ENCODE results near the gene TXNRD1. TPM values are rescaled to one million over a fixed set of nuclear protein-coding genes. Genes with fewer than 3 reads are reported as not detected.

TXNRD1 gene
- total and polyA plus RNA-seq, 4 donors: 23.6 to 70.8 (median 55.7) TPM

DNA sequence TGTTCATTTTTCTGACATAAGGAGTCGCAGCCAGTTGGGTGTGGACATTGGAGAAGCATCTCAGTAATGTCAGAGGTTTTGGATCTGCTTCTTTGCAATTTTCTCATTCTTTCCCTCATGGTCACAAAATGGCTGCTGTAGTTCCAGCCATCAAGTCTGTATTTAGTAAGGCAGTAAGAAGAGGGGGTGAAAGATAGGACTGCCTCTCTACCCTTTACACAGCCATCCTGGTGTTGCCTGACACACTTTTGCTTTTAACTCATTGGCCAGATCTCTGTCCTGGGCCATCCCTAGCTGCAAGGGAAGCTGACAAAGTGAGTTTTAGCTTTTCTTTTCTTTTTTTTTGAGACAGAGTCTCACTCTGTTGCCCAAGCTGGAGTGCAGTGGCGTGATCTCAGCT is 154.1 kb downstream of the TXNRD1 start:
- Histone ChIP-seq H3K9ac (ENCODE audit: low read depth in 1 of 2, low read length in 2 of 2) (no peak overlapping the region), H3K36me3 (ENCODE audit: control insufficient read depth in 4 of 4, insufficient read depth in 3 of 4, low read depth in 1 of 4, low read length in 3 of 4) (no peaks in the 10 kb centered on the region), H3K4me1 (ENCODE audit: control insufficient read depth in 4 of 4, insufficient read depth in 4 of 4, low read length in 3 of 4) (no peaks in the 10 kb centered on the region), H3K27me3 (ENCODE audit: control insufficient read depth in 4 of 4, insufficient read depth in 4 of 4, low read length in 3 of 4) (no peaks in the 10 kb centered on the region), H3K27ac (ENCODE audit: low read depth in 1 of 2, low read length in 2 of 2) (no peak overlapping the region), H3K4me3 (ENCODE audit: low read depth in 1 of 3, low read length in 3 of 3) (peak overlapping the region in 1 of 3 donors; percentile 0), H3K9me3 (ENCODE audit: control insufficient read depth in 4 of 4, low read length in 3 of 4) (peaks cover 4 to 8% (median 6%) of the 10 kb centered on the region in 4 donors)
- no peak for TF ChIP-seq REST (IDR thresholded peaks at IDR 0.05)
- TF ChIP-seq ZBTB33 (IDR thresholded peaks at IDR 0.05): no peak
- TF ChIP-seq TAF1 (conservative IDR thresholded peaks at IDR 0.05): no peak
- TF ChIP-seq, protein P1, sequence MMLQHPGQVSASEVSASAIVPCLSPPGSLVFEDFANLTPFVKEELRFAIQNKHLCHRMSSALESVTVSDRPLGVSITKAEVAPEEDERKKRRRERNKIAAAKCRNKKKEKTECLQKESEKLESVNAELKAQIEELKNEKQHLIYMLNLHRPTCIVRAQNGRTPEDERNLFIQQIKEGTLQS (IDR thresholded peaks at IDR 0.05): no peak
- TF ChIP-seq FOXA1 (IDR thresholded peaks at IDR 0.05): no peak
- TF ChIP-seq, protein P2, sequence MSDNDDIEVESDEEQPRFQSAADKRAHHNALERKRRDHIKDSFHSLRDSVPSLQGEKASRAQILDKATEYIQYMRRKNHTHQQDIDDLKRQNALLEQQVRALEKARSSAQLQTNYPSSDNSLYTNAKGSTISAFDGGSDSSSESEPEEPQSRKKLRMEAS (IDR thresholded peaks at IDR 0.05): no peak
- TF ChIP-seq SP1 (IDR thresholded peaks at IDR 0.05): no peak
- no peak for TF ChIP-seq EGR1 (IDR thresholded peaks at IDR 0.05; ENCODE audit: low read depth in 2 of 2)
- TF ChIP-seq NR2F2 (IDR thresholded peaks at IDR 0.05): no peak
- TF ChIP-seq RAD21 (IDR thresholded peaks at IDR 0.05): no peak
- TF ChIP-seq FOXA2 (IDR thresholded peaks at IDR 0.05): no peak
- no peak for TF ChIP-seq RXRA (IDR thresholded peaks at IDR 0.05)
- TF ChIP-seq YY1 (IDR thresholded peaks at IDR 0.05): no peak
- no peak for TF ChIP-seq JUND (IDR thresholded peaks at IDR 0.05)
- no peak for TF ChIP-seq HNF4G (IDR thresholded peaks at IDR 0.05)
- TF ChIP-seq GABPA (IDR thresholded peaks at IDR 0.05 in 1 of 2, conservative IDR thresholded peaks at IDR 0.05 in 1 of 2): no peak
- TF ChIP-seq HNF4A (conservative IDR thresholded peaks at IDR 0.05): no peak
- DNase-seq (ENCODE audit: low spot score): no peak
- WGBS: 91% methylated on average over 2 of the region's 2 CpGs

GRCh38 chr12:104371043-104371870 is 155.7 kb downstream of the TXNRD1 start:
- 61% methylated on average over 15 of the region's 15 CpGs for WGBS
- no peaks in the 10 kb centered on the region for H3K36me3 ChIP-seq (ENCODE audit: control insufficient read depth in 4 of 4, insufficient read depth in 3 of 4, low read depth in 1 of 4, low read length in 3 of 4)
- H3K9me3 ChIP-seq (ENCODE audit: control insufficient read depth in 4 of 4, low read length in 3 of 4): peaks cover 4 to 8% (median 6%) of the 10 kb centered on the region in 4 donors
- no peak overlapping the region for H3K27ac ChIP-seq (ENCODE audit: low read depth in 1 of 2, low read length in 2 of 2)
- no peak overlapping the region for H3K9ac ChIP-seq (ENCODE audit: low read depth in 1 of 2, low read length in 2 of 2)
- H3K4me1 ChIP-seq (ENCODE audit: control insufficient read depth in 4 of 4, insufficient read depth in 4 of 4, low read length in 3 of 4): no peaks in the 10 kb centered on the region
- no peaks in the 10 kb centered on the region for H3K27me3 ChIP-seq (ENCODE audit: control insufficient read depth in 4 of 4, insufficient read depth in 4 of 4, low read length in 3 of 4)
- DNase-seq (ENCODE audit: low spot score): no peak
- H3K4me3 ChIP-seq (ENCODE audit: low read depth in 1 of 3, low read length in 3 of 3): no peak overlapping the region
- TF ChIP-seq FOXA2 (IDR thresholded peaks at IDR 0.05) (no peak), EGR1 (IDR thresholded peaks at IDR 0.05; ENCODE audit: low read depth in 2 of 2) (no peak), HNF4G (IDR thresholded peaks at IDR 0.05) (no peak), TAF1 (conservative IDR thresholded peaks at IDR 0.05) (no peak), GABPA (IDR thresholded peaks at IDR 0.05 in 1 of 2, conservative IDR thresholded peaks at IDR 0.05 in 1 of 2) (no peak), RAD21 (IDR thresholded peaks at IDR 0.05) (no peak), ZBTB33 (IDR thresholded peaks at IDR 0.05) (no peak), NR2F2 (IDR thresholded peaks at IDR 0.05) (no peak)
- TF ChIP-seq, protein P1 (IDR thresholded peaks at IDR 0.05): no peak
- TF ChIP-seq, protein P3, sequence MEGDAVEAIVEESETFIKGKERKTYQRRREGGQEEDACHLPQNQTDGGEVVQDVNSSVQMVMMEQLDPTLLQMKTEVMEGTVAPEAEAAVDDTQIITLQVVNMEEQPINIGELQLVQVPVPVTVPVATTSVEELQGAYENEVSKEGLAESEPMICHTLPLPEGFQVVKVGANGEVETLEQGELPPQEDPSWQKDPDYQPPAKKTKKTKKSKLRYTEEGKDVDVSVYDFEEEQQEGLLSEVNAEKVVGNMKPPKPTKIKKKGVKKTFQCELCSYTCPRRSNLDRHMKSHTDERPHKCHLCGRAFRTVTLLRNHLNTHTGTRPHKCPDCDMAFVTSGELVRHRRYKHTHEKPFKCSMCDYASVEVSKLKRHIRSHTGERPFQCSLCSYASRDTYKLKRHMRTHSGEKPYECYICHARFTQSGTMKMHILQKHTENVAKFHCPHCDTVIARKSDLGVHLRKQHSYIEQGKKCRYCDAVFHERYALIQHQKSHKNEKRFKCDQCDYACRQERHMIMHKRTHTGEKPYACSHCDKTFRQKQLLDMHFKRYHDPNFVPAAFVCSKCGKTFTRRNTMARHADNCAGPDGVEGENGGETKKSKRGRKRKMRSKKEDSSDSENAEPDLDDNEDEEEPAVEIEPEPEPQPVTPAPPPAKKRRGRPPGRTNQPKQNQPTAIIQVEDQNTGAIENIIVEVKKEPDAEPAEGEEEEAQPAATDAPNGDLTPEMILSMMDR (IDR thresholded peaks at IDR 0.05; ENCODE audit: low read depth, low read length, missing input control): no peak
- TF ChIP-seq, protein P2 (IDR thresholded peaks at IDR 0.05): no peak
